HepG2 (cell line): ENCODE data around the gene SEMA6B. TPM values are rescaled to one million over a fixed set of nuclear protein-coding genes. Genes with fewer than 3 reads are reported as not detected.

ENCODE experiments used
- EP300 ChIP-seq, 3 experiments: sonication (generic) in 1 of 3; formaldehyde crosslinking in 1 of 3; IDR thresholded peaks; 2 replicates each; pipeline versions ENCODE4 v1.5.1 to v1.6.1; 2011 to 2020; ENCODE audit warnings: low read depth in 2 of 3, low read length in 2 of 3, borderline replicate concordance in 1 of 3, improper control_type of control experiment in 1 of 3, mild to moderate bottlenecking in 1 of 3, missing genetic modification reagents in 1 of 3, moderate library complexity in 1 of 3
- ERF ChIP-seq: IDR thresholded peaks from 2 replicates; pipeline ENCODE4 v1.6.1; 2018; ENCODE audit warnings: missing biosample characterization, missing genetic modification reagents
- GATAD2A ChIP-seq: IDR thresholded peaks from 2 replicates; pipeline ENCODE4 v1.6.1; 2016
- HIVEP1 ChIP-seq: sonication (generic); formaldehyde crosslinking; IDR thresholded peaks from 2 replicates; pipeline ENCODE4 v1.4.0; 2020; ENCODE audit warnings: mild to moderate bottlenecking, missing genetic modification reagents
- IKZF4 ChIP-seq: sonication (generic); formaldehyde crosslinking; IDR thresholded peaks from 2 replicates; pipeline ENCODE4 v1.5.1; 2020; ENCODE audit warnings: borderline replicate concordance, mild to moderate bottlenecking, low read depth, missing genetic modification reagents; ENCODE audit errors: not compliant biosample characterization
- KDM1A ChIP-seq: IDR thresholded peaks from 2 replicates; pipeline ENCODE4 v1.6.1; 2016; ENCODE audit warnings: missing compliant biosample characterization
- MAZ ChIP-seq, 2 experiments: sonication (generic) in 1 of 2; formaldehyde crosslinking in 1 of 2; IDR thresholded peaks; 2 replicates each; pipeline versions ENCODE4 v1.5.0 to v1.6.1; 2012 to 2020; ENCODE audit warnings: low read depth in 2 of 2, mild to moderate bottlenecking in 2 of 2, borderline replicate concordance in 1 of 2, improper control_type of control experiment in 1 of 2, low read length in 1 of 2, missing genetic modification reagents in 1 of 2, moderate library complexity in 1 of 2
- NR2F6 ChIP-seq, 2 experiments: IDR thresholded peaks; 2 replicates each; pipeline ENCODE4 v1.6.1; 2016; ENCODE audit warnings: antibody characterized with exemption in 1 of 2, mild to moderate bottlenecking in 1 of 2
- SNRNP70 ChIP-seq: fragments of 200-400 bp; formaldehyde crosslinking; IDR thresholded peaks from 2 replicates; pipeline ENCODE4 v1.6.1; 2017; ENCODE audit warnings: mild to moderate bottlenecking, low read depth, low read length, moderate library complexity
- SOX13 ChIP-seq, 3 experiments: fragments of 450-650 bp in 1 of 3; sonication (generic) in 1 of 3; formaldehyde crosslinking in 1 of 3; IDR thresholded peaks in 2 of 3; conservative IDR thresholded peaks in 1 of 3; 2 replicates each; pipeline versions ENCODE4 v1.5.0 to v1.6.1; 2016 to 2020; ENCODE audit warnings: antibody characterized with exemption in 1 of 3, mild to moderate bottlenecking in 1 of 3, missing compliant biosample characterization in 1 of 3, missing genetic modification reagents in 1 of 3, moderate library complexity in 1 of 3
- SRY ChIP-seq: sonication (generic); formaldehyde crosslinking; IDR thresholded peaks from 2 replicates; pipeline ENCODE4 v1.8.0; 2022; ENCODE audit warnings: mild to moderate bottlenecking, missing genetic modification reagents
- polyA plus RNA-seq, 8 experiments: library from polyadenylated mRNA; depleted of rRNA in 3 of 8; stranded (reverse) in 7 of 8; unstranded in 1 of 8; fragments of >200 nt; fragmentation: Illumina TruSeq in 4 of 8; extraction: Trizol in 4 of 8; gene quantifications; 2 replicates each; pipeline versions ENCODE4 v1.2.1 to v1.2.3, GENCODE V29; 2011 to 2016; ENCODE audit warnings: low read depth in 4 of 8, missing spikeins in 1 of 8, mixed read lengths in 1 of 8; ENCODE audit not compliant: insufficient read depth in 1 of 8
- total RNA-seq, 5 experiments: library from RNA; depleted of rRNA; stranded (reverse); fragments of >200 nt; fragmentation: Illumina TruSeq; extraction: Trizol; gene quantifications; 2 replicates each; pipeline ENCODE4 v1.2.3, GENCODE V29; 2016; ENCODE audit warnings: low read depth in 1 of 5
- TF ChIP-seq, protein P1 (sequence below): sonication (generic); formaldehyde crosslinking; IDR thresholded peaks from 2 replicates; pipeline ENCODE4 v1.4.0; 2020; ENCODE audit warnings: low read depth, missing genetic modification reagents
- TF ChIP-seq, protein P2 (sequence below): sonication (generic); formaldehyde crosslinking; IDR thresholded peaks from 2 replicates; pipeline ENCODE4 v1.5.1; 2020; ENCODE audit warnings: mild to moderate bottlenecking, moderate library complexity, missing genetic modification reagents
- TF ChIP-seq, protein P3 (sequence below): IDR thresholded peaks from 2 replicates; pipeline ENCODE4 v1.6.1; 2016; ENCODE audit warnings: missing genetic modification reagents, missing compliant biosample characterization
- TF ChIP-seq, protein P4 (sequence below): IDR thresholded peaks from 2 replicates; pipeline ENCODE4 v1.6.1; 2016
- TF ChIP-seq, protein P5 (sequence below): sonication (generic); formaldehyde crosslinking; IDR thresholded peaks from 2 replicates; pipeline ENCODE4 v1.8.0; 2022; ENCODE audit warnings: missing genetic modification reagents, mild to moderate bottlenecking, moderate library complexity, borderline replicate concordance

Gene SEMA6B
- total and polyA plus RNA-seq, 2 of the 13 experiments (the other 11 are each of a cell fraction or from before 2014, with no cell fraction given) = 45.5 to 67.1 TPM

DNA sequence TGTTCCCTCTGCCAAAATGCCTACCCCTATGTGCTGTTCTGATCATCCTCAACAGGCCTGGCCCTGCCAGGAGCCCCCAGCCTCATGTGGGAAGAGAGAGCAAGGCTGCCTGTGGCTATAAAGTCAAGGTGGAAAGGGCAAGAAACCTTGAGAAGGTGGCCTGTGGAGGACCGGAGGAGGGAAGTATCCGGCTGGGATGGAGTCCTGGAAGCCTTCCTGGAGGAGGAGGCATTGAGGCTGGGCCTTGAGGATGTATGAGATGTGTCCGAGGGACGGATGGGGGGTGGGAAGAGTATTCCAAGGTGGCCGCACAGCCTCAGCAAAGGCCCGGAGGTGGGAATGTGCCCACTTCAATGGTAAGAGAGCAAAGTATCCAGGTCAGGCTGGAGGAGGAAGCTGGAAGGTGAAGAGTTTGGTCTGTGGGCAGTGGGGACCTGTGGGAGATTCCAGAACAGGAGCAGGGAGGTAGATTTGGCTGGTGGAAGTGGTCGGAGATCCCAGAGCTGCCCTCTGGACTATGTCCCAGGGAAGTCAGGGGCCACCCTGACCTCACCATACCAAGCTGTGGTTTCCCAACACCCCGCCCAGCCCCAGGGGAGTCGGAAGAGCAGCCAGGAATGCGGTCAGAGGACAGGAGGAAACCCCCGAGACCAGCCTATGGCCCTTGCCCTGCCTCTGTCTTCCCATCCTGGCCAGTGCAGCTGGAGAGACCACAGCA, 38.2 kb downstream of the SEMA6B start (continued):
- TF ChIP-seq, protein P1, sequence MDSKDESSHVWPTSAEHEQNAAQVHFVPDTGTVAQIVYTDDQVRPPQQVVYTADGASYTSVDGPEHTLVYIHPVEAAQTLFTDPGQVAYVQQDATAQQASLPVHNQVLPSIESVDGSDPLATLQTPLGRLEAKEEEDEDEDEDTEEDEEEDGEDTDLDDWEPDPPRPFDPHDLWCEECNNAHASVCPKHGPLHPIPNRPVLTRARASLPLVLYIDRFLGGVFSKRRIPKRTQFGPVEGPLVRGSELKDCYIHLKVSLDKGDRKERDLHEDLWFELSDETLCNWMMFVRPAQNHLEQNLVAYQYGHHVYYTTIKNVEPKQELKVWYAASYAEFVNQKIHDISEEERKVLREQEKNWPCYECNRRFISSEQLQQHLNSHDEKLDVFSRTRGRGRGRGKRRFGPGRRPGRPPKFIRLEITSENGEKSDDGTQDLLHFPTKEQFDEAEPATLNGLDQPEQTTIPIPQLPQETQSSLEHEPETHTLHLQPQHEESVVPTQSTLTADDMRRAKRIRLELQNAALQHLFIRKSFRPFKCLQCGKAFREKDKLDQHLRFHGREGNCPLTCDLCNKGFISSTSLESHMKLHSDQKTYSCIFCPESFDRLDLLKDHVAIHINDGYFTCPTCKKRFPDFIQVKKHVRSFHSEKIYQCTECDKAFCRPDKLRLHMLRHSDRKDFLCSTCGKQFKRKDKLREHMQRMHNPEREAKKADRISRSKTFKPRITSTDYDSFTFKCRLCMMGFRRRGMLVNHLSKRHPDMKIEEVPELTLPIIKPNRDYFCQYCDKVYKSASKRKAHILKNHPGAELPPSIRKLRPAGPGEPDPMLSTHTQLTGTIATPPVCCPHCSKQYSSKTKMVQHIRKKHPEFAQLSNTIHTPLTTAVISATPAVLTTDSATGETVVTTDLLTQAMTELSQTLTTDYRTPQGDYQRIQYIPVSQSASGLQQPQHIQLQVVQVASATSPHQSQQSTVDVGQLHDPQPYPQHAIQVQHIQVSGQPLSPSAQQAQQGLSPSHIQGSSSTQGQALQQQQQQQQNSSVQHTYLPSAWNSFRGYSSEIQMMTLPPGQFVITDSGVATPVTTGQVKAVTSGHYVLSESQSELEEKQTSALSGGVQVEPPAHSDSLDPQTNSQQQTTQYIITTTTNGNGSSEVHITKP (CRISPR knock-in tag) = 0 out of 2 replicates have a peak, but pooled peaks have one; percentile 32
- TF ChIP-seq MAZ (IDR thresholded peaks at IDR 0.05; ENCODE audit: borderline replicate concordance, low read depth, low read length) (0 out of 2 replicates have a peak, but pooled peaks have one; percentile 16), MAZ (CRISPR knock-in tag; IDR thresholded peaks at IDR 0.05; ENCODE audit: low read depth) (no peak), ERF (peak; percentile 53; the same call in 1 of the 2 replicates), HIVEP1 (peak; percentile 77; the same call in 1 of the 2 replicates), IKZF4 (CRISPR knock-in tag) (peak; percentile 5), EP300 (IDR thresholded peaks at IDR 0.05; ENCODE audit: low read depth in 2 of 2, low read length in 2 of 2) (peak in 1 of 2 experiments; percentile 72; a peak in 1 of 4 replicates), EP300 (CRISPR knock-in tag; IDR thresholded peaks at IDR 0.05; ENCODE audit: borderline replicate concordance) (peak; percentile 51; the same call in 1 of the 2 replicates), KDM1A (CRISPR knock-in tag) (no peak), SNRNP70 (no peak), GATAD2A (CRISPR knock-in tag) (peak; percentile 69), NR2F6 (IDR thresholded peaks at IDR 0.05) (peak; percentile 91), NR2F6 (CRISPR knock-in tag; IDR thresholded peaks at IDR 0.05) (peak; percentile 90), SOX13 (IDR thresholded peaks at IDR 0.05) (no peak), SOX13 (CRISPR knock-in tag; conservative IDR thresholded peaks at IDR 0.05 in 1 of 2, IDR thresholded peaks at IDR 0.05 in 1 of 2) (peak in 1 of 2 experiments; percentile 45; a peak in 2 of 4 replicates), SRY (CRISPR knock-in tag) (no peak)
- TF ChIP-seq, protein P2, sequence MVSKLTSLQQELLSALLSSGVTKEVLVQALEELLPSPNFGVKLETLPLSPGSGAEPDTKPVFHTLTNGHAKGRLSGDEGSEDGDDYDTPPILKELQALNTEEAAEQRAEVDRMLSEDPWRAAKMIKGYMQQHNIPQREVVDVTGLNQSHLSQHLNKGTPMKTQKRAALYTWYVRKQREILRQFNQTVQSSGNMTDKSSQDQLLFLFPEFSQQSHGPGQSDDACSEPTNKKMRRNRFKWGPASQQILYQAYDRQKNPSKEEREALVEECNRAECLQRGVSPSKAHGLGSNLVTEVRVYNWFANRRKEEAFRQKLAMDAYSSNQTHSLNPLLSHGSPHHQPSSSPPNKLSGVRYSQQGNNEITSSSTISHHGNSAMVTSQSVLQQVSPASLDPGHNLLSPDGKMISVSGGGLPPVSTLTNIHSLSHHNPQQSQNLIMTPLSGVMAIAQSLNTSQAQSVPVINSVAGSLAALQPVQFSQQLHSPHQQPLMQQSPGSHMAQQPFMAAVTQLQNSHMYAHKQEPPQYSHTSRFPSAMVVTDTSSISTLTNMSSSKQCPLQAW (CRISPR knock-in tag) = peak; percentile 18; the same call in 1 of the 2 replicates
- TF ChIP-seq, protein P3, sequence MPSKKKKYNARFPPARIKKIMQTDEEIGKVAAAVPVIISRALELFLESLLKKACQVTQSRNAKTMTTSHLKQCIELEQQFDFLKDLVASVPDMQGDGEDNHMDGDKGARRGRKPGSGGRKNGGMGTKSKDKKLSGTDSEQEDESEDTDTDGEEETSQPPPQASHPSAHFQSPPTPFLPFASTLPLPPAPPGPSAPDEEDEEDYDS = 0 out of 2 replicates have a peak, but pooled peaks have one; percentile 23
- TF ChIP-seq, protein P4, sequence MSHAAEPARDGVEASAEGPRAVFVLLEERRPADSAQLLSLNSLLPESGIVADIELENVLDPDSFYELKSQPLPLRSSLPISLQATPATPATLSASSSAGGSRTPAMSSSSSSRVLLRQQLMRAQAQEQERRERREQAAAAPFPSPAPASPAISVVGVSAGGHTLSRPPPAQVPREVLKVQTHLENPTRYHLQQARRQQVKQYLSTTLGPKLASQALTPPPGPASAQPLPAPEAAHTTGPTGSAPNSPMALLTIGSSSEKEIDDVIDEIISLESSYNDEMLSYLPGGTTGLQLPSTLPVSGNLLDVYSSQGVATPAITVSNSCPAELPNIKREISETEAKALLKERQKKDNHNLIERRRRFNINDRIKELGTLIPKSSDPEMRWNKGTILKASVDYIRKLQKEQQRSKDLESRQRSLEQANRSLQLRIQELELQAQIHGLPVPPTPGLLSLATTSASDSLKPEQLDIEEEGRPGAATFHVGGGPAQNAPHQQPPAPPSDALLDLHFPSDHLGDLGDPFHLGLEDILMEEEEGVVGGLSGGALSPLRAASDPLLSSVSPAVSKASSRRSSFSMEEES (CRISPR knock-in tag) = 0 out of 2 replicates have a peak, but pooled peaks have one; percentile 31
- TF ChIP-seq, protein P5, sequence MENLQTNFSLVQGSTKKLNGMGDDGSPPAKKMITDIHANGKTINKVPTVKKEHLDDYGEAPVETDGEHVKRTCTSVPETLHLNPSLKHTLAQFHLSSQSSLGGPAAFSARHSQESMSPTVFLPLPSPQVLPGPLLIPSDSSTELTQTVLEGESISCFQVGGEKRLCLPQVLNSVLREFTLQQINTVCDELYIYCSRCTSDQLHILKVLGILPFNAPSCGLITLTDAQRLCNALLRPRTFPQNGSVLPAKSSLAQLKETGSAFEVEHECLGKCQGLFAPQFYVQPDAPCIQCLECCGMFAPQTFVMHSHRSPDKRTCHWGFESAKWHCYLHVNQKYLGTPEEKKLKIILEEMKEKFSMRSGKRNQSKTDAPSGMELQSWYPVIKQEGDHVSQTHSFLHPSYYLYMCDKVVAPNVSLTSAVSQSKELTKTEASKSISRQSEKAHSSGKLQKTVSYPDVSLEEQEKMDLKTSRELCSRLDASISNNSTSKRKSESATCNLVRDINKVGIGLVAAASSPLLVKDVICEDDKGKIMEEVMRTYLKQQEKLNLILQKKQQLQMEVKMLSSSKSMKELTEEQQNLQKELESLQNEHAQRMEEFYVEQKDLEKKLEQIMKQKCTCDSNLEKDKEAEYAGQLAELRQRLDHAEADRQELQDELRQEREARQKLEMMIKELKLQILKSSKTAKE (CRISPR knock-in tag) = peak; percentile 75; the same call in 1 of the 2 replicates
